ENCODE measurements around the gene VPS25.

DNA sequence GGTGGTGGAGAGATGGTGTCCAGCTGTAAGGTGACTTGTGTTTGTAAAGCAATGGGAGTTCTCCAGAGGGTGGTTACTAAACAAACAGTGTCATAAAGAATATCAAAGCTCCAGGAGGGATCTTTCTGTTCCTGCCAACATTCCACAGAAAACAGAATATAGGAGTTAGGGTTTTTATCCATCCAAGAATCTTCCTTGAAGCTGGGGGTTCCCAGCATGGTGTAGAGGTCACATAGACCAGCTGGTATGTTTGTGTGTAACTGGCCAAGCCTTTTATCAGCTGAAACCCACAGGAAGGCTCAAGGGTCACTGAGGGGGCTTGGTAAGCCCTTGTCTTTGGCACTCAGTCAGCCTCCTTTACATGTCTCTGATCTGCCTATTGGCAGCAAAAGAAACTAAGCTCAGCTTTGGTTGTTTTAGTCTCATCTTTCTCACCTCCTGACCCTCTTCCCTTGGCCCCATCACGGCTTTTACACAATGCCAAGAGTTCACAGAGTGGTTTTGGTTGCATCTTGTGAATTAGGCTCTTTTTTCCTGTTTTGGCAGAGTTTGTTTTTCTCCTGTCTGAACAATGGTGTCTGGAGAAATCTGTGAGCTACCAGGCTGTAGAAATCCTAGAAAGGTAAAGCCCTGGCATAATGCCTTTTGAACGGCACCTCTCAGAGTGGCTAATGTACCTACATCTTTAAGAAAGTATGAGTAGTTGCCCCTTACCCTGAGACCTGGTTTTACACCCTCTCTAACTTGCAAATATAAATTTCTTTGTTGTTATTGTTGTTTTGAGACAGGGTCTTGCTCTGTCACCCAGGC lies 30.0 kb downstream of the VPS25 start:
- TF ChIP-seq POLR2A (IDR thresholded peaks at IDR 0.05; ENCODE audit: low read depth, low read length) (no peak), POLR2AphosphoS5 (IDR thresholded peaks at IDR 0.05; ENCODE audit: low read depth, low read length) (no peak), PAX5 (IDR thresholded peaks at IDR 0.05; ENCODE audit: insufficient read depth, low read length, severe bottlenecking) (no peak), TAF1 (IDR thresholded peaks at IDR 0.05; ENCODE audit: low read depth, low read length) (no peak), SPI1 (IDR thresholded peaks at IDR 0.05; ENCODE audit: low read depth, low read length) (no peak)

All from GM12891 (cell line).